ENCODE data around the gene ADGRF4.

The ADGRF4 gene

GRCh38 chr6:47661960-47662359, 36.4 kb upstream of the ADGRF4 start:
- Histone ChIP-seq H4K20me1 (ENCODE audit: insufficient read depth, low read length) (no peaks in the 10 kb centered on the region), H3K4me3 (ENCODE audit: low read depth in 1 of 2, low read length in 2 of 2) (no peak overlapping the region)
- TF ChIP-seq EZH2 (IDR thresholded peaks at IDR 0.05; ENCODE audit: borderline replicate concordance, low read depth, low read length, severe bottlenecking): no peak
- no peak for TF ChIP-seq CTCF (IDR thresholded peaks at IDR 0.05; ENCODE audit: borderline replicate concordance, extremely low read depth, low read length, poor library complexity, severe bottlenecking)

GRCh38 chr6:47663462-47664216, 34.7 kb upstream of the ADGRF4 start:
- H3K36me3 ChIP-seq (ENCODE audit: insufficient read depth, low read length): no peaks in the 10 kb centered on the region
- no peak overlapping the region for H3K4me2 ChIP-seq (ENCODE audit: insufficient read depth, low read length)
- H3K27ac ChIP-seq (ENCODE audit: low read length): no peak overlapping the region
- no peaks in the 10 kb centered on the region for H3K79me2 ChIP-seq (ENCODE audit: insufficient read depth, low read length)
- H3K4me1 ChIP-seq (ENCODE audit: insufficient read depth, low read length): no peaks in the 10 kb centered on the region
- H2AFZ ChIP-seq (ENCODE audit: low read depth, low read length): no peak overlapping the region
- H3K27me3 ChIP-seq (ENCODE audit: insufficient read depth, low read length, poor library complexity): no peaks in the 10 kb centered on the region
- no peak for DNase-seq
- no peak for TF ChIP-seq EZH2 (IDR thresholded peaks at IDR 0.05; ENCODE audit: borderline replicate concordance, low read depth, low read length, severe bottlenecking)
- ATAC-seq (ENCODE audit: insufficient read depth, low read depth): no peak
- H4K20me1 ChIP-seq (ENCODE audit: insufficient read depth, low read length): no peaks in the 10 kb centered on the region
- no peaks in the 10 kb centered on the region for H3K9me3 ChIP-seq (ENCODE audit: insufficient read depth, low read length, severe bottlenecking)
- H3K4me3 ChIP-seq (ENCODE audit: low read depth in 1 of 2, low read length in 2 of 2): no peak overlapping the region
- H3K9ac ChIP-seq (ENCODE audit: low read depth, low read length): no peak overlapping the region

More at GRCh38 chr6:47661960-47662359, 36.4 kb upstream of the ADGRF4 start:
- no peak overlapping the region for H3K27ac ChIP-seq (ENCODE audit: low read length)
- no peaks in the 10 kb centered on the region for H3K9me3 ChIP-seq (ENCODE audit: insufficient read depth, low read length, severe bottlenecking)
- H3K4me2 ChIP-seq (ENCODE audit: insufficient read depth, low read length): no peak overlapping the region
- H3K79me2 ChIP-seq (ENCODE audit: insufficient read depth, low read length): no peaks in the 10 kb centered on the region
- DNase-seq (no peak), ATAC-seq (ENCODE audit: insufficient read depth, low read depth) (no peak)
- no peak overlapping the region for H3K9ac ChIP-seq (ENCODE audit: low read depth, low read length)
- no peaks in the 10 kb centered on the region for H3K4me1 ChIP-seq (ENCODE audit: insufficient read depth, low read length)
- H2AFZ ChIP-seq (ENCODE audit: low read depth, low read length): no peak overlapping the region
- no peaks in the 10 kb centered on the region for H3K27me3 ChIP-seq (ENCODE audit: insufficient read depth, low read length, poor library complexity)
- no peaks in the 10 kb centered on the region for H3K36me3 ChIP-seq (ENCODE audit: insufficient read depth, low read length)

GRCh38 chr6:47665112-47665511, 33.3 kb upstream of the ADGRF4 start:
- TF ChIP-seq CTCF (IDR thresholded peaks at IDR 0.05; ENCODE audit: borderline replicate concordance, extremely low read depth, low read length, poor library complexity, severe bottlenecking) (no peak), EZH2 (IDR thresholded peaks at IDR 0.05; ENCODE audit: borderline replicate concordance, low read depth, low read length, severe bottlenecking) (no peak)
- ATAC-seq (ENCODE audit: insufficient read depth, low read depth): no peak

GRCh38 chr6:47669684-47670513, 28.5 kb upstream of the ADGRF4 start:
- no peak overlapping the region for H3K4me3 ChIP-seq (ENCODE audit: low read depth in 1 of 2, low read length in 2 of 2)
- no peaks in the 10 kb centered on the region for H4K20me1 ChIP-seq (ENCODE audit: insufficient read depth, low read length)
- H2AFZ ChIP-seq (ENCODE audit: low read depth, low read length): no peak overlapping the region
- H3K27me3 ChIP-seq (ENCODE audit: insufficient read depth, low read length, poor library complexity): no peaks in the 10 kb centered on the region
- DNase-seq: no peak
- no peaks in the 10 kb centered on the region for H3K4me1 ChIP-seq (ENCODE audit: insufficient read depth, low read length)
- no peak overlapping the region for H3K4me2 ChIP-seq (ENCODE audit: insufficient read depth, low read length)
- no peaks in the 10 kb centered on the region for H3K36me3 ChIP-seq (ENCODE audit: insufficient read depth, low read length)
- H3K9ac ChIP-seq (ENCODE audit: low read depth, low read length): no peak overlapping the region
- TF ChIP-seq CTCF (IDR thresholded peaks at IDR 0.05; ENCODE audit: borderline replicate concordance, extremely low read depth, low read length, poor library complexity, severe bottlenecking) (no peak), EZH2 (IDR thresholded peaks at IDR 0.05; ENCODE audit: borderline replicate concordance, low read depth, low read length, severe bottlenecking) (no peak)
- H3K27ac ChIP-seq (ENCODE audit: low read length): no peak overlapping the region
- H3K79me2 ChIP-seq (ENCODE audit: insufficient read depth, low read length): no peaks in the 10 kb centered on the region
- no peaks in the 10 kb centered on the region for H3K9me3 ChIP-seq (ENCODE audit: insufficient read depth, low read length, severe bottlenecking)
- ATAC-seq (ENCODE audit: insufficient read depth, low read depth): no peak

More at GRCh38 chr6:47665112-47665511, 33.3 kb upstream of the ADGRF4 start:
- Histone ChIP-seq H3K36me3 (ENCODE audit: insufficient read depth, low read length) (no peaks in the 10 kb centered on the region), H3K27me3 (ENCODE audit: insufficient read depth, low read length, poor library complexity) (no peaks in the 10 kb centered on the region), H2AFZ (ENCODE audit: low read depth, low read length) (no peak overlapping the region), H4K20me1 (ENCODE audit: insufficient read depth, low read length) (no peaks in the 10 kb centered on the region), H3K9ac (ENCODE audit: low read depth, low read length) (no peak overlapping the region), H3K9me3 (ENCODE audit: insufficient read depth, low read length, severe bottlenecking) (no peaks in the 10 kb centered on the region), H3K79me2 (ENCODE audit: insufficient read depth, low read length) (no peaks in the 10 kb centered on the region), H3K4me1 (ENCODE audit: insufficient read depth, low read length) (no peaks in the 10 kb centered on the region), H3K27ac (ENCODE audit: low read length) (no peak overlapping the region), H3K4me2 (ENCODE audit: insufficient read depth, low read length) (no peak overlapping the region), H3K4me3 (ENCODE audit: low read depth in 1 of 2, low read length in 2 of 2) (no peak overlapping the region)
- no peak for DNase-seq
